Adrenal gland (tissue), 5 donors: ENCODE measurements around the gene PRKAG3.

Experiments
- POLR2A ChIP-seq, 2 donors: fragments of 450-650 bp; IDR thresholded peaks; one replicate each; pipeline ENCODE4 v1.6.1; 2017; ENCODE audit warnings: antibody characterized with exemption in 2 of 2, mild to moderate bottlenecking in 2 of 2, moderate library complexity in 1 of 2
- TF ChIP-seq, protein P1 (sequence below), 6 experiments: fragments of 450-650 bp in 4 of 6; fragments of 200-600 bp in 2 of 6; sonication (generic) in 1 of 6; IDR thresholded peaks; 1 replicate in 5 of 6; 2 replicates in 1 of 6; pipeline versions ENCODE4 v1.5.1 to v1.8.0; 2016 to 2021; ENCODE audit warnings: antibody characterized with exemption in 6 of 6, mild to moderate bottlenecking in 2 of 6, moderate library complexity in 1 of 6
- donor health status: DM: no; HTN: no; CAD: no.

DNA sequence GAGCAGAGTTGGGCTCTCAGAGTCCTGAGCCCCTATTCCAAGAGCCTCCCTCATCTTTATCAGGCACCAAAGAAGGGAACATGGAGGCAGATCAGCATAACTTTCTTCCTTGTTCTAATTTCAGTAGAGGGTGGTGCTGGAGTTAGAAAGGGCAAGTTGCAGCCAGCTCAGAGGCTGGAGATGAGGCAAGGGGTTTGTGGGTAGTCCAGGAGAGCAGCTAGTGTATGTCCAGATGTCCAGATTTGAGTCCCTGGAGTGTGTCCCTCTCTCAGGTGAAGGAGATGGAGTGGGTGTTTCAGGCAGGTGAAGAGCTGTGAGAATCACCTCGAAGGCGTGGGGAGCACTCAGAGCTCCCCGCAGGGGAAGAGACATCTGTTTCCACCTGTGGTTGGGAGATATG is 478 bp upstream of the PRKAG3 start:
- TF ChIP-seq, protein P1, sequence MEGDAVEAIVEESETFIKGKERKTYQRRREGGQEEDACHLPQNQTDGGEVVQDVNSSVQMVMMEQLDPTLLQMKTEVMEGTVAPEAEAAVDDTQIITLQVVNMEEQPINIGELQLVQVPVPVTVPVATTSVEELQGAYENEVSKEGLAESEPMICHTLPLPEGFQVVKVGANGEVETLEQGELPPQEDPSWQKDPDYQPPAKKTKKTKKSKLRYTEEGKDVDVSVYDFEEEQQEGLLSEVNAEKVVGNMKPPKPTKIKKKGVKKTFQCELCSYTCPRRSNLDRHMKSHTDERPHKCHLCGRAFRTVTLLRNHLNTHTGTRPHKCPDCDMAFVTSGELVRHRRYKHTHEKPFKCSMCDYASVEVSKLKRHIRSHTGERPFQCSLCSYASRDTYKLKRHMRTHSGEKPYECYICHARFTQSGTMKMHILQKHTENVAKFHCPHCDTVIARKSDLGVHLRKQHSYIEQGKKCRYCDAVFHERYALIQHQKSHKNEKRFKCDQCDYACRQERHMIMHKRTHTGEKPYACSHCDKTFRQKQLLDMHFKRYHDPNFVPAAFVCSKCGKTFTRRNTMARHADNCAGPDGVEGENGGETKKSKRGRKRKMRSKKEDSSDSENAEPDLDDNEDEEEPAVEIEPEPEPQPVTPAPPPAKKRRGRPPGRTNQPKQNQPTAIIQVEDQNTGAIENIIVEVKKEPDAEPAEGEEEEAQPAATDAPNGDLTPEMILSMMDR (IDR thresholded peaks at IDR 0.05), result no peak
- no peak for TF ChIP-seq POLR2A (IDR thresholded peaks at IDR 0.05)
